Measurements from ENCODE around the gene TRPM6.
"Not testable (repeated sequence)": the region's sequence is repeated elsewhere in the genome, so short reads cannot be mapped to it uniquely, and the experiment has no call there.

Gene TRPM6

DNA sequence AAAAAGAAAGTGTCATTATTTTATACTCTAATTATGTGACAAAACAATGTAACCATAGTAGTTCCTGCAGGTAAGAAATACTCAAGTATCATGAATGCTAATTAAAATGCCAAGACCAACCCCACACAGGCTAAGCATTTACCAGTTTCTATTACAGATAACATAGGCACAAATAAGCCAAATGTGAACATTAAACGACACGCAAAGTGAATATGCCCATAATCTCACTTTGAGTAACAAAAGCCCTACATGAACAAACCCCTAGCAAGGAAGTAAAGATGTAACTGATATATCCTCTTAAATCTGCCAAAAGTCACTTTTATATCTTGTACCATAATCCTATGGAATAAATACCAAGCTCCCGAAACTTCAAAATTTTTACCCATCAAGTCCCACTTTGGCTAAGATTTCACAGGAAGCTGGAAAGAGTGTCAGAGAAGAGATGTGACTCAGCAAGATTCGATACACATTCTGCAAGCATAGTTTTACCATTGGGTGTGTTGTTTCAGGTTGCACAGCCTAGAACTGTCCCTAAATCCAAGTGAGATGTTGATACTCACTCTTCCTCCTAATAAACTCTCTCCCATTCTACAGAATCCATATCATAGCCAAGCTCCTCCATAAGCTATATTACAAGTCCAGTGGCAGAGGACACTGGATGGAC, 28.8 kb downstream of the TRPM6 start:
- ATAC-seq: no peak

DNA sequence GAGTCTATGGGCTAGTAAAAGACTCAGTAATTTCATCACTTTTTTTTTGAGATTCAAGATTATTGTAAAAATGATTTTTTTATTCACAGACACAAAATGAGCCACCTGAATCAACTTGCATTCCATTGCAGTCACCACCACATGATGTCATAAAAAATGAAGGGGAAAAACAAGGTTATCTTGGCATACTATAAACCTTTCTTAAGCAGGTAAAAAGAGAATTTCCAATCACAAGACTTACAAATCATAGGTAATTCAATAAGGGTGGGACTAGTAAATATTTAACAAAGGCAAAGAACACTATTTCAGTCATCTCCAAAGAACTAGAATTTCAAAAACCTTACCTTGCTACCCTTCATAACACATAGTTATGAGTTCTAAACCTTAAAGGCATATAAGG, 30.7 kb downstream of the TRPM6 start:
- ATAC-seq: no peak

GRCh38 chr9:74855072-74855471, 32.6 kb downstream of the TRPM6 start:
- ATAC-seq: no peak

- not testable (repeated sequence) for ATAC-seq
Measured at GRCh38 chr9:74853024-74853423, 34.7 kb downstream of the TRPM6 start.

DNA sequence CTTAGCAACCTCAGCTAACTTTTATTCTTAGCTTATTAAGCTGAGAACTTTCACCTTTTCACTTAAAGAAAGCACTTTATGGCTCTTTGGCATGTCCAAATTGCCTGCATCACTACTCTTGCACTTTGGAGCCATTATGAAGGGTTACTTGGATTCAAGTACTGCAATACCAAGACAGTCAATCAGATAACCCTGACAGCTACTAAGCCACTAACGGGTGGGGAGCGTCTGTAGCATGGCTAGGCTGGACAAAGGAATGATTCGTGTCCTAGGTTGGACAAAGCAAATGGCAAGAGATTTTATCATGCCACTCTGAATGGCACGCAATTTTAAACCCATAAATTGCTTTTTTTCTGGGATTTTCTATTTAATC, 39.6 kb downstream of the TRPM6 start:
- ATAC-seq: no peak

DNA sequence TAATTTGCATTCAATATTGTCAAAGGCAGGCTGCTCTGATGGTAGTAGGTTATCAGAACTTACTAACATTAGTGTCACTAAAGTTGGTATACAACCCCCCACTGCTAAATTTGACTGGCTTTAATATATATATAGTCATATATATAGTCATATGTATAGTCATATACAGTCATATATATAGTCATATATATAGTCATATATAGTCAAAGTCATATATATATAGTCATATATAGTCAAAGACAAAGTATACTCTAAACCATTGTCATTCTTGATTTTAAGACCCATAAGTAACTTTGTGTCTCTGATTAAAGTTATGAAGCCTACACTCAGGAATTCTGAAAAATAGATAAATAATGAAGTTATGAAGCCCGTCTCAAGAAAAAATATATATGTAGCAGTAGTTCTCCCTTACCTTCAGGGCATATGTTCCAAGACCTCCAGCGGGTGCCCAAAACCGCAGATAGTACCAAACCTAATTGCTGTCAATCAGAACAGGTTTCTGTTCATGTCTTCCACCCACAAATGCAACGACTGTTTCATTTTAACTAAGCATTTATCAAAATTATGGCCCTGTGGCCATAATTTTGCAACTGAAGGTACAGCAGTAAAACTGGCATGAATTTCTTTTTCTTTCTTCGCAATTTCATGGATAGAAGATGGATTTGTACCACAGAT, 40.1 kb downstream of the TRPM6 start:
- ATAC-seq: no peak

GRCh38 chr9:74846766-74847165, 41.0 kb downstream of the TRPM6 start:
- no peak for ATAC-seq

DNA sequence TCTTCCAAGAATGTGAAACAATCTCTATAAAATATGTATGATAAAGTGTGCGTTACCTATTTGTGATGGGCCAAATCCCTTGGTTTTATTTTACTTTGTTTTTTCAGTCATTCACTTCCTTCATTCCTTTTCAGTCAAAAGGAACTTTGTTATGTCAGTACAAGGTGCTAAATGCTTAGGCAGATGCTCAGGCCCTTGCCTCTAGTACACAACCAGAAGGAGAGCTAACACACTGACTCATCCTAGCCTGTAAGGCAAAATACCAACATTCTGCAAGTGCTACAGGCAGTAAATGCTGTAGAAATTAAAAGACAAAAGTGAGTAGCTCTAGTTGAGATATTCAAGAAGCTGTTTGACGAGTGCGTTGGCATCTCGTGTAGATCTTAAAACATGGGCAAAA, 49.4 kb downstream of the TRPM6 start:
- ATAC-seq: no peak

DNA sequence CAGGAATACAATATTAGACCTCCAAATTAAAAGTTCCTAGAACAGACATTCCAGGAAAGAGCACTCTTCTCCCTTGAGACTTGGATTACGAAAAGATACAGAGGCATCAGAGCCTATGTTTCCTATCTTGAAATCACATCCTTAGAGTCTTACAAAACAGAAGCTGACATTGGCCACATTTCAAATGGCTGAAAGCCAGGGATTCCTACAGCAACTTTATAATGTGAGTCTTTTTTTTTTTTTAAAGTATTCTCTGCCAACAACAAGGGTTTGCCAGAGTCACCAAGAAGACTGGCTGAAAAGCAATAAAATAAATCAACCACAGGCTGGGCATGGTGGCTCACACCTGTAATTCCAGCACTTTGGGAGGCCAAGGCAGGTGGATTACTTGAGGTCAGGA, 63.1 kb downstream of the TRPM6 start:
- ATAC-seq: no peak

- ATAC-seq: no peak
Measured at GRCh38 chr9:74821636-74822035, 66.1 kb downstream of the TRPM6 start.

DNA sequence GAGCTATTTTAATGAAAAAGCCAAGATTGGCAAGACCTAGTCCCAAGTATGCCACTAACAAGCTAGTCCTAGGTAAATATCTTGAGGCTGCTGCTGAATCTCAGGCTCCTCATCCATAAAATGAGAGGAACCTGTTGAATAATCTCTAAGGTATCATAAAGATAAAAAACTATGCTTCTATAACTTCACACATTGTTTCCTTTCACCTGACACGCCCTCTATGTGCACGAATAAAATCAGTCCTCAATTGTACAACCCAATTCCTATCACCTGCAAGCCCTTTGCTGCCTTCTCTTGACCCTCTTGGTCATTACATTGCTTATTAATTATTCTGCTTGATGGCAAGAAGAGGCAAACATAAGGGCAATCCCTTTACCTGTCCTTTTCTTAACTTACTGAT, 69.9 kb downstream of the TRPM6 start:
- ATAC-seq: no peak

- ATAC-seq: no peak
Measured at GRCh38 chr9:74817281-74817810, 70.4 kb downstream of the TRPM6 start.

DNA sequence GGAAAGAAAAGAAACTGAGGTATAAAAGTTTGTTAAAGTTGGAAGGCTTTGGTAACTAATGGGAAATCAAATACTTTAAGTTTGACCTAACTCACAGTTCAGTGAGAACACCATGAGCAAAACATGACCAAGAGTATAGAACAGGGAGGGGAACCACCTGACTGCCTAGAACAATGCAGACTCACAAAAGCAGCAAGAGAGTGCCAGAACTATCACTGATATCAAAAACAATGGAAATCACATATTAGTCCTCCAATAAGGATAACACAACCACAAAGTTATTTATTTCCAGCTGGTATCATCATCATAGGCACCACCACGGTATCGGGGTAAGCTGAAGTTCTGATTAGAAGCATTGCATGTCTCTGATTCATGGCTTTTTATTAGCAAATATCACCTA, 77.5 kb downstream of the TRPM6 start:
- no peak for ATAC-seq

- ATAC-seq: no peak
Measured at GRCh38 chr9:74804018-74804385, 83.7 kb downstream of the TRPM6 start.

DNA sequence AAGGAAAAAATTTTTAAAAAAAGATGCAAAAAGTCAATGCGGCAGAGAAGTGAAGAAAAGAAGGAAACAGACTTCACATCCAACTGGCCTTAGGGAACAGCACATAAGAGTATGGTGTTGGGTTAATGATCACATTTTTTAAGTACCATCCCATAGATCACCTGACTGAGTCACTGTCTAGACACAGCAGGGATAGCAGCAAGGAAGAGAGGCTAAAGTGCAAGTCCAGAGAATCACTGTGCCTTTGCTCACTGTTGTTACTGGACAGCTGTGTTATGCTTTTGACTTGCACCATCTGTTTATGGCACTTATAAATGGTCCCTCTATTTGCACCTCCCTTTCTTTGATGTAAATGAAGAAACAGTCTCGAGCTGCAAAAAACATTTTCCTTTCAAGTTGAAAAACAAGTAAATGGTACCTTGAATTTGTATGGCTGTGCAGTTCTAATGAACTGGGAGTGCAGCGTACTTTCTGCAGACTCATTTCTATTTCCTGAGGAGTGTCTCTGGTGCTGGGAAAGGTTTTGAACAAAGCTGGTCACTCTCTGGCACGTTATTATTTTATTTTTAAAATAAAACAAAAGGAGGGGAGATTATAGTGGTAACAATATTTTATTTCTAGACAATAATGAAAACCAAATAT, 84.2 kb downstream of the TRPM6 start:
- no peak for ATAC-seq

- no peak for ATAC-seq
Measured at GRCh38 chr9:74800226-74800625, 87.5 kb downstream of the TRPM6 start.

- ATAC-seq: no peak
Measured at GRCh38 chr9:74795803-74796202, 91.9 kb downstream of the TRPM6 start.

GRCh38 chr9:74795081-74795480, 92.6 kb downstream of the TRPM6 start:
- ATAC-seq: no peak

DNA sequence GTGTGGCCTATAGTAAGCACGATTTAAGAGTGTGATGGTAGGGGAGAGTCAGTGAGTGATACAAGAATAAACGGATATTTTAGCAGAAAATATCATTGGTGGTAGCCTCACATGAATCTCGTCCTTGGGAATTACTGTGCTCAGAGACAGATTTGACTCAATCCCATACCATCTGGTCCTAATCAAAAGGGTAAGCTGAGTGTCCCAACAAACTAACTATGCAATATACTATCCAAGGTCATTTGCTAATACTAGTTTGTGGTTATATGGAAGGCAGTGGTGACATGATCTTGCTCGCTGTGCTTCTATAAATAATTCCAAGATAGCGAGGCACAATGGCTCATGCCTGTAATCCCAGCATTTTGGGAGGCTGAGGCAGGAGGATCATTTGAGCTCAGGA, 103.2 kb downstream of the TRPM6 start:
- ATAC-seq: no peak

DNA sequence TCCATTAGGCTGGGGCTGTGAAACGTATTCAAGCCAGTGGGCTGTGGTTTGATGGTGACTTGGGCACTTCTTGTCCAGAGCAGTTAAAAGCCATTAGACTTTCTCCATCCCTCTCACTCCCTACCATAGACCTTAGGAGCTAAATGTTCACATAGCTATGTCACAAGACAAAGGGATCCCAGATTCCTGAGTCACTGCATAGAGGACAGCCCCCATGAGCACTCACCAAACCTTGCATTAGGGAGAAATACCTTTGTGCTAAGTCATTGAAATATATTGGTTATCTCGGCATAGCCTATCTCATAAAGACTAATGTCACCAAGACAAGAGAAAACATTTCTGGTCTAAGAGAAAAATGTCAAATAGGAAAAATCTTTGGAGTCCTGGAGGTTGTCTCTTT, 104.3 kb downstream of the TRPM6 start:
- no peak for ATAC-seq

DNA sequence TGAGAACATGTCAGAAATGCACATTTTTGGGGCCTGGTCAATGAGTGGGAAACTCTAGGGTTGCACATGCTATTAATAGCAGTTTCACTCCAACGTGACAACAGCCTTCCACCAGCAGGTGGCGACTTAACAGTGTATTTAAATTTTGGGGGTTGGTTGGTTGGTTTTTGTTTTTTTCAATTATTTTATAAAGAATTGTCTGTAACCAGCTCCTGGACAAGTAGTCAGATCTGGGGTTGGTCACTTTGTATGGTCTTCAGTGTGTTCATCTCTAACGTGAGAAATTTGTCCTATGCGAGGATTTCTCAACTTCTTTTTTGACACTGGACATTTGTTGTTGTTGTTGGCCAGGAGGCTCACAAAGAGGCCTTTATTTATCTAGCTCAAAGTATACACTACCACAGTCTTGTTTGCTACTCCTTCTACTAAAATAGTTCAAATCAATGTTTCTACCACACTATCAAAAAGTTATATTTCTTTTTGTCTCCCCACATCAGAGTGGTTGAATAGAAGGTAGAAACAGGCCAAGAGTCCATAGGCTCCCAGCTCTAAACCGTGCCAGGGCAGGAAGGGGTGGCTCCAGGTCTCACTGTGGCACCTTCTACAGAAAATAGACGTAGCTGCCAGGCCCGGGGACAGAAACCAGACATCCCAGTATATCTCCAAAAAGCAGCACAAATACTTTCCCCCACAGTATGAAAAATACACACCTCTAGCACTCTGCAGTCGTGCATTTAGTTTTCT, 110.4 kb downstream of the TRPM6 start:
- ATAC-seq: peak; percentile 42 to 44

- no peak for ATAC-seq
Measured at GRCh38 chr9:74775396-74775795, 112.3 kb downstream of the TRPM6 start.

DNA sequence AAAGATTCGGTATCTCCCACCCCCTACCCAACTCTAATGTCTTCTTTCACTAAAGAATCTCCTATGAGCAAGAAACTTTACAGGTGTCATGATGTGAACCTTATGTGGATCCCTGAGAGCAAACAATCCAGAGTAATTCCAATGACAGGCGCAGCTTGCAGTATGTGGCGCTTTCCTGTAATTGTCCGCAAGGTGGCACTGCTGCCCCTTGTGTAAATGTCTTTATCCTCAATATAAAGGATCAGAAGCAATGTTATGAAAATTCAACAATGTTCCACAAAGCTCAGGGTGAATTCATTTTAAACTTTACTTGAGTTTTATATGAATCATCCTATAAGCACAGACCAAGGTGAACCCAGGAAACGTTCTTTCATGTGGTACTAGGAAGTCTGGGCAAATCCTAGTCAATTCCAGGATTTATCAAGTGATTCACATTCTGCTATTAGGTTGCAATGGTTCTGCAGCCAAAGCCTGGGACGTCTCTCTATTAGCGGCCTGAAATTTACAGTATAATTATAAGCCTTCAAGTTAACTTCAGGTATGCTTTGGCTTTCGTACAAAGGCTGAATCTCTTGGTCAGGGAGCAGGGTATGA, 113.7 kb downstream of the TRPM6 start:
- ATAC-seq: peak in 1 of 2 donors; percentile 38

Data from activated CD4-positive, CD25-positive, alpha-beta regulatory T cell treated with anti-CD3 and anti-CD28 coated beads, Interleukin-2, amount 50 U/mL, for 24 hours (primary cell).